Measurements from ENCODE around the gene ARHGAP9.
A peak's percentile ranks its signal among the peaks of the same experiment; 100 is the strongest.
"Not testable (repeated sequence)": the region's sequence is repeated elsewhere in the genome, so short reads cannot be mapped to it uniquely, and the experiment has no call there.

ARHGAP9 gene

DNA sequence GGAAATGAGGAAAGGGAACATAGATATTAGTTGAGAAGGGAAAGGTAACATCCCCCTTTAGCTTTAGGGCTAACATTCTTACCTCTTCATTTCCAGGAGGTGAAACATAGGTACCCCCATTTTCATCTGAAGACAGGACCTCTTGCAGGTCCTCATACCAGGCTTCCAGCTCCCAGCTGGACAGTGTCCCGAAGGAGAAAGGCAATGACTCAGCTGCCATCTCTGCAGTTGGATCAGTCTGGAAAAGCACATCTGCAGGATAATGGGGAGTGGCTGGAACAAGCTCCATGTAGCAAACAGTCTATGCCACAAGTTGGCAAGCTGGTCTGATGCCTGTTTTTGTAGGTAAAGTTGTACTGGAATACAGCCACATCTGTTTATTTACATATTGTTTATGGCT, 37.5 kb upstream of the ARHGAP9 start:
- DNase-seq = no peak

DNA sequence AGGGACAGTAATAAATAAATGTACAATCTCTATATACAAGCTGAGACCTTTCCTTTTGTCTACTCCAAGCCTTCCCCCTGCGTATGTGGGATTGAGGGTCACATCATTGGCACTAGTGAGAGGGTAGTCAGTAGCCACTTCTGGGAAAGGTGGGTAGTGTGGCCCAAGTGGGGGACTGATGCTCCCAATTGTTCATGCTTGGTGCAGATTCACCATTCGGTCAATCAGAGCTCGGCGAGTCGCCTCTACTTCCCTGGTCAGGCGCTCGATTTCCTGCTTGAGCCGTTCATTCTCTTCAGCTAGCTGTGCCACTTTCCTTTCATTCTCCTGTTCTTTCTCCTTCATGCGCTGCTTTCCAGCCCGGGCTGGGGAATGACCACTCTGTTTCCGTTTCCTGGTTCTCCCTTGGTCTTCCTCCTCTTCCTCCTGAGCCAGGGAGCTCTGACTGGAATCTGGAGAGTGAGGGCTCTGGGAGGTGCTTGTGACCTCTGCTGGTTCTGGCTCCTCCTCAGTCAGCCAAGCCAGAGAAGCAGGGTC, 37.0 kb upstream of the ARHGAP9 start:
- no peak for DNase-seq

DNA sequence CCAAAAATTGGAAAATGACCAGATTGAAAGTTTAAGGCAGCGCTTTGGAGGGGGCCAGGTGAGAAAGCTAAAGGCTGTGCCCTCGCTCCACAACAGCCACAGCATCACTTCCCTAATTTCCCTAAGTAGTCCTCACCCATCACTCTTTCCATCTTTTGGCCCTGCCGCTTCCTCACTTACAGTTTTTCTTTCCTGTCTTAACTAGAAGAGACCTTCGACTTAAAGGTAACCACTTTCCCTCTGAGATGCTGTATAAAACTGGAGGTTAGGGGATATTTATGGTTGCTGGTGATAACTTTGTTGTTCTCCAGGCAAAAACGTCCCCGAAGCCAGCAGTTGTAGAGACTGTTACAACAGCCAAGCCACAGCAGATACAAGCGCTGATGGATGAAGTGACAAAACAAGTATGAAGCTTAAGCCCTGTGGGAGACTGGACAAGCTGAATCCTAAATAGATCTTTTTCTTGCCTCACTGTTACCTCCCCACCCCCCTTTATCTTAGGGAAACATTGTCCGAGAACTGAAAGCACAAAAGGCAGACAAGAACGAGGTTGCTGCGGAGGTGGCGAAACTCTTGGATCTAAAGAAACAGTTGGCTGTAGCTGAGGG, 36.4 kb upstream of the ARHGAP9 start:
- DNase-seq = no peak

DNA sequence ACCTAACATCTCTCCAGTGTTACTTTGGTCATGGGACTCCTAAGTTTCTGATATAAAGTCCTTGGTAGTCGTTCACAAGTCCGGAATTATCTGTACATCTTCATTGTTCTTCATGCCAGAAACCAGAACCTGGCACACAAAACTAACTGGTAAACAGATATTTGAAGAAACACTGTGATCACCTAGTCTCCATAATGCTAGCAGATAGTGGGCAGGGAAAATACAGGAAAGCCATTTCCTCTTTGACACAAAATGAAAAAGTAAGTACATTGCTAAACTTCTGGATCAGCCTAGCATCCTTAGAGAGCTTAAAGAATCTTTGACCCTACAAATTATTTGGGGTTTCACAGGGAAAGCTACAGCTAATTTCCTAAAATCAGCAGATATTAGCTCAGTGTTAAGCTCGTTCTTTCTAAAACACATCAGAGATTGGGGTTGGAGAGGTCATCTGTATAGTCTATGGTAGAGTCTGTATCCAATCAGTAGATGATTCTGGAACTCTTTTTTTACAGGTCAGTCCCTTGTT, 35.8 kb upstream of the ARHGAP9 start:
- DNase-seq = no peak

DNA sequence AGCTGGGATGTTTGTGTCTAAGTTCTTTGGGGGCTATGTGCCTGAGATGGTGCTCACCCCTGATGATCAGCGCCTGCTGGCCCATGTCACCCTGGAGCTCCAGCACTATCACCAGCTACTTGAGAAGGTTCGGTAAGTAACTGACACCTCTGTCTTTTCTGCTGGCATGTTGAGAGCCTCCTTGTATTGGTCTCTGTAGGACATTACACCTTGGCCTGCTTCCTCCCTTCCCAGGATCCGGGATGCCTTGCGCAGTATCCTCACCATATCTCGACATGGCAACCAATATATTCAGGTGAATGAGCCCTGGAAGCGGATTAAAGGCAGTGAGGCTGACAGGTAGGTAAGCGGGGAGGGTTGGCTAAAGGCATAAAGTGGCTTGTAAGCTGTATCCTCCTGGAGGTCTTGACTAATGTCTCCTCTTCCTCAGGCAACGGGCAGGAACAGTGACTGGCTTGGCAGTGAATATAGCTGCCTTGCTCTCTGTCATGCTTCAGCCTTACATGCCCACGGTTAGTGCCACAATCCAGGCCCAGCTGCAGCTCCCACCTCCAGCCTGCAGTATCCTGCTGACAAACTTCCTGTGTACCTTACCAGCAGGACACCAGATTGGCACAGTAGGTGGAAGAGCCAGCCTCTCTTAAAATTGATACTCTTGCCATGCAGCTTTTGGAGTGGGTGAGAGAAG, 35.2 kb upstream of the ARHGAP9 start:
- no peak for DNase-seq

DNA sequence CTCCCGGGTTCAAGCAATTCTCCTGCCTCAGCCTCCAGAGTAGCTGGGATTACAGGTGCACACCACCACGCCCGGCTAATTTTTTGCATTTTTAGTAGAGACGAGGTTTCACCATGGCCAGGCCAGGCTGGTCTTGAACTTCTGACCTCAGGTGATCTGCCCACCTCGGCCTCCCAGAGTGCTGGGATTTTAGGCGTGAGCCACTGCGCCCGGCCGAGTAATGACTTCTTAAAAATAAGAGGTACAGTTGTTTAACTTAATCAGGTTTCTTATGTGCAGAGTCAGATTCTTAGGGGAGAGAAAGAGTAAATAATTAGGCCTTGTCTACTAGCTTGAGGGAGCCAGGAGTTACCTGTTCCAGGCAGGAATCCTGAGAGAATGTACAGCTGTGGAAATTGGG, 34.6 kb upstream of the ARHGAP9 start:
- DNase-seq = not testable (repeated sequence)

DNA sequence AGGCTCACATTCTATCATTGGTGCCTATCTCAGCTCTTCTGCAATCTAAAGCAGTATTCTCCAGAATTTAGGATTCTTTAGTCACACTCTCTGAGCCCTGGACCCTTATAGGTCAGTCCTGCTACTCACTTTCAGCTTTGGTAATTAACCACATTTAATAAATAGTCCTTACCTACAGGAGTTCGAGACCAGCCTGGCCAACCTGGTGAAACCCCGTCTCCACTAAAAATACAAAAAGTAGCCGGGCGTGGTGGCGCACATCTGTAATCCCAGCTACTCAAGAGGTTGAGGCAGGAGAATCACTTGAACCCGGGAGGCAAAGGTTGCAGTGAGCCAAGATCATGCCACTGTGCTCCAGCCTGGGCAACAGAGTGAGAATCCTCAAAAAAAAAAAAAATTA, 34.0 kb upstream of the ARHGAP9 start:
- not testable (repeated sequence) for DNase-seq

DNA sequence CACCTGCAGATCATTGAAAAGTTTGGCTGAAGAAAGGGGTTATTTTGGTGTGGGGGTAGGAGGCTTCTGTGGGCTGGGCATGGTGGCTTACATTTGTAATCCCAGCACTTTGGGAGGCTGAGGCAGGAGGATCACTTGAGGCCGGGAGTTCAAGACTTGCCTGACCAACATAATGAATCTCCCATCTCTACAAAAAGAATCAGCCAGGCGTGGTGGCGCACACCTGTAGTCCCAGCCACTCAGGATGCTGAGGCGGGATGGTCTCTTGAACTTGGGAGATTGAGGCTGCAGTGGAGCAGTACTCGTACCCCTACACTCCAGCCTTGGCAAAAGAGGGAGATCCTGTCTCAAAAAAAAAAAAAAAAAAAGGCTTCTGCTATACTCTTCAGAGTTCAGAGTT, 33.6 kb upstream of the ARHGAP9 start:
- DNase-seq = no peak

DNA sequence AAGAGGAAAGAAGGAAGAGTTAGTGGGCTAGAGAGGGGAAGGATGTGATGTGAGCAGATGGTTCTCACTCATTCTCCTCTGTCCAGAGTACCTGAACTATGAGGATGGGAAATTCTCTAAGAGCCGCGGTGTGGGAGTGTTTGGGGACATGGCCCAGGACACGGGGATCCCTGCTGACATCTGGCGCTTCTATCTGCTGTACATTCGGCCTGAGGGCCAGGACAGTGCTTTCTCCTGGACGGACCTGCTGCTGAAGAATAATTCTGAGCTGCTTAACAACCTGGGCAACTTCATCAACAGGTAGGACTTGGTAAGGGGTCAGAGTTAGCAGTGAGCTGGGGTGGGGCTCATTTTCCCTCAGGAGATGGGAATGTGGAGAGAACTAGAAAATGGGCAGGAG, 33.0 kb upstream of the ARHGAP9 start:
- no peak for DNase-seq

DNA sequence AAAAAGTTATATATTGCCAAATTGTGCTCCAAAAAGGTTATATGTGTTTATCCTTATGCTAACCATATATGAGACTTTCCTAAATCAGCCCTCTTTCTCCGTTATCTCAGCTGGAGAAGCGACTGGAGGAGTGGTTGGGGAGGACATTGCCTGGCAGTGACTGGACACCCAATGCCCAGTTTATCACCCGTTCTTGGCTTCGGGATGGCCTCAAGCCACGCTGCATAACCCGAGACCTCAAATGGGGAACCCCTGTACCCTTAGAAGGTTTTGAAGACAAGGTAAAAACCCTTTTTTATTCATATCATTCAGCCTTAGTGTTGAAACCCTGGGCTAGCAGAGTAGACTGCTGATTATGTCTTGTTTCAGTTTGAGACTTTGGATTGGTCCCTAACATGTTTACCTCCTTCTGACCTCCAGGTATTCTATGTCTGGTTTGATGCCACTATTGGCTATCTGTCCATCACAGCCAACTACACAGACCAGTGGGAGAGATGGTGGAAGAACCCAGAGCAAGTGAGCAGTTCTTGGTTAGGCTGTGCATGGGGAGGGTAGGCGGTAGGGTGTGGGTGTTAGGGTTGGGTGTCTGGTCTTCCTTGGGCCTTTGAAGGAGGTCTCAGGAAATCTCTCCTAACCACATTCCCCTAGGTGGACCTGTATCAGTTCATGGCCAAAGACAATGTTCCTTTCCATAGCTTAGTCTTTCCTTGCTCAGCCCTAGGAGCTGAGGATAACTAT, 32.1 kb upstream of the ARHGAP9 start:
- no peak for DNase-seq

DNA sequence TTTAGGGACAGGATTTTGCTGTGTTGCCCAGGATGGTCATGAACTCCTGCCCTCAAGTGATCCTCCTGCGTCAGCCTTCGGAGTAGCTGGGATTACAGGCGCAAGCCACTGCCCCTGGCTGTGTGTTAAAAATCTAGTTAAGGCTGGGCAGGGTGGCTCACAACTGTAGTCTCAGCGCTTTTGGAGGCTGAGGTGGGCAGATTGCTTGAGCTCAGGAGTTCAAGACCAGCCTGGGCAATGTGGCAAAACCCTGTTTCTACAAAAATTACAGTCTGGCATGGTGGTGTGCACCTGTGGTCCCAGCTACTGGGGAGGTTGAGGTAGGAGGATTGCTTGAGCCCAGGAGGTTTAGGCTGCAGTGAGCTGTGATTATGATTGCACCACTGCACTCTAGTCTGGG, 31.5 kb upstream of the ARHGAP9 start:
- DNase-seq = no peak

DNA sequence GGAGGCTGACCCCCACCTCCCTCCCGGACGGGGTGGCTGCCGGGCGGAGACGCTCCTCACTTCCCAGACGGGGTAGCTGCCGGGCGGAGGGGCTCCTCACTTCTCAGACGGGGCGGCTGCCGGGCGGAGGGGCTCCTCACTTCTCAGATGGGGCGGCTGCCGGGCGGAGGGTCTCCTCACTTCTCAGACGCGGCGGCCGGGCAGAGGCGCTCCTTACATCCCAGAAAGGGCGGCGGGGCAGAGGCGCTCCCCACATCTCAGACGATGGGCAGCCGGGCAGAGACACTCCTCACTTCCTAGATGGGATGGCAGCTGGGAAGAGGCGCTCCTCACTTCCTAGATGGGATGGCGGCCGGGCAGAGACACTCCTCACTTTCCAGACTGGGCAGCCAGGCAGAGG, 28.1 kb upstream of the ARHGAP9 start:
- not testable (repeated sequence) for DNase-seq

DNA sequence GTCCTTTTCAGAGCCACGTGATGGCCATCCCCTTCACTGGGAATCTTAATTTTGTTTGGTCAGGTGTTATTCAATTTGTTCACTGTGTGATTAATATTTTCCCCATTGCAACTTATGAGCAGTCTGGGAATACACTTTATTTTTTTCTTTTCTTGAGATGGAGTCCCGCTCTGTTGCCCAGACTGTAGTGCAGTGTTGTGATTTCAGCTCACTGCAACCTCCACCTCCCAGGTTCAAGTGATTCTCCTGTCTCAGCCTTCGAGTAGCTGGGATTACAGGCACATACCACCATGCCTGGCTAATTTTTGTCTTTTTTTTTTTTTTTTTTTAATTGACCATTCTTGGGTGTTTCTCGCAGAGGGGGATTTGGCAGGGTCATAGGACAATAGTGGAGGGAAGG, 26.9 kb upstream of the ARHGAP9 start:
- DNase-seq = not testable (repeated sequence)

DNA sequence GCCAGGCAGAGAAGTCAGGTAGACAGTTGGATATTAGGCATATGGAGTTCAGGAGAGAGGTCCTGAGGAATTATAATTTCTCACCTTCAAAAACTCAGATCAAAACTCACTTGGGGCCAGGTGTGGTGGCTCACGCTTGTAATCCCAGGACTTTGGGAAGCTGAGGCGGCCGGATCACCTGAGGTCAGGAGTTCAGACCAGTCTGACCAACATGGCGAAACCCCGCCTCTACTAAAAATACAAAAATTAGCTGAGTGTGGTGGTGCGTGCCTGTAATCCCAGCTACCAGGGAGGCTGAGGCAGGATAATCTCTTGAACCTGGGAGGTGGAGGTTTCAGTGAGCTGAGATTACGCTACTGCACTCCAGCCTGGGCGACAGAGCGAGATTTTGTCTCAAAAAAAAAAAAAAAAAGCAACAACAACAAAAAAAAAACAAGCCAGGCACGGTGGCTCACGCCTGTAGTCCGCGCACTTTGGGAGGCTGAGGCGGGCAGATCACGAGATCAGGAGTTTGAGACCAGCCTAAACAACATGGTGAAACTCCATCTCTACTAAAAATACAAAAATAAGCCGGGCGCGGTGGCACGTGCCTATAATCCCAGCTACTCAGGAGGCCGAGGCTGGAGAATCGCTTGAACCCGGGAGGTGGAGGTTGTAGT, 22.8 kb upstream of the ARHGAP9 start:
- not testable (repeated sequence) for DNase-seq

DNA sequence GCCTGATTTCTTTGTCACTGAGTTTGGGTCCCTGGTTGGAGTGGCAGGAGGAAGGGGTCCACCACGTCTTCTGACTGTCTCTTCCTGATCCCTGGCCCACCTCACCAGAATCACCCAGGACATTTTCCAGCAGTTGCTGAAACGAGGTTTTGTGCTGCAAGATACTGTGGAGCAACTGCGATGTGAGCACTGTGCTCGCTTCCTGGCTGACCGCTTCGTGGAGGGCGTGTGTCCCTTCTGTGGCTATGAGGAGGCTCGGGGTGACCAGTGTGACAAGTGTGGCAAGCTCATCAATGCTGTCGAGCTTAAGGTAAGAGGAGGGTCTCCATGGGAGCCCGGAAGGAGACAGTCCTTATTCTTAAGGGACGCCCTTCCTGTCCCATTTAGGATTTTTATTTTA, 20.5 kb upstream of the ARHGAP9 start:
- DNase-seq = no peak

DNA sequence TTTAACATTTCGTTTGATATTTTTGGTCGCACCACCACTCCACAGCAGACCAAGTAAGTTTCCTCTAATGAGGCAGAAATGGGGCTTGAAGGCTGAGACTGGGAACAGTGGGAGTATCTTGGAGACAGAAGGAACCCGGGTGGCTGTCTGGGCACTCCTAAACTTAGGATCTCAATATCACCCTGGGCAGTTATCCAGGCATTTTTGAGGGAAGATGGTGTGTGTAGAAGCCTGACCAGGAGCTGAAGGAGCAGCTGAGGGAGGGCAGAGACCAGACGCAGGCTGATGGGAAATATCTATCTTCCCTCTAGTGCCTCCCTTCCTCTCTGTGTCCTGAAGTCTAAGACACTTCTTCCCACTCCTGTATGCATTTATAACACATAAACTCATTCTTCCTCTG, 18.9 kb upstream of the ARHGAP9 start:
- no peak for DNase-seq

DNA sequence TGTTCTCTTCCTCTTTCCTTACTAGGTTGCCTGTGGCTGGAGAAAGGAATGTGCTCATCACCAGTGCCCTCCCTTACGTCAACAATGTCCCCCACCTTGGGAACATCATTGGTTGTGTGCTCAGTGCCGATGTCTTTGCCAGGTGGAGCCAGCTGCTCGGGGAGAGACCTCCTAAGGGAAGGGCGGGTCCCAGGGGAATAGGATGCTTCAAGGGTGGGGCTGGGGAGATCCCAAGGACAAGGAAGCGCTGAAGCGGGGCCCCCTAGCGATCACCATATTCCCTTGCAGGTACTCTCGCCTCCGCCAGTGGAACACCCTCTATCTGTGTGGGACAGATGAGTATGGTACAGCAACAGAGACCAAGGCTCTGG, 18.5 kb upstream of the ARHGAP9 start:
- no peak for DNase-seq

DNA sequence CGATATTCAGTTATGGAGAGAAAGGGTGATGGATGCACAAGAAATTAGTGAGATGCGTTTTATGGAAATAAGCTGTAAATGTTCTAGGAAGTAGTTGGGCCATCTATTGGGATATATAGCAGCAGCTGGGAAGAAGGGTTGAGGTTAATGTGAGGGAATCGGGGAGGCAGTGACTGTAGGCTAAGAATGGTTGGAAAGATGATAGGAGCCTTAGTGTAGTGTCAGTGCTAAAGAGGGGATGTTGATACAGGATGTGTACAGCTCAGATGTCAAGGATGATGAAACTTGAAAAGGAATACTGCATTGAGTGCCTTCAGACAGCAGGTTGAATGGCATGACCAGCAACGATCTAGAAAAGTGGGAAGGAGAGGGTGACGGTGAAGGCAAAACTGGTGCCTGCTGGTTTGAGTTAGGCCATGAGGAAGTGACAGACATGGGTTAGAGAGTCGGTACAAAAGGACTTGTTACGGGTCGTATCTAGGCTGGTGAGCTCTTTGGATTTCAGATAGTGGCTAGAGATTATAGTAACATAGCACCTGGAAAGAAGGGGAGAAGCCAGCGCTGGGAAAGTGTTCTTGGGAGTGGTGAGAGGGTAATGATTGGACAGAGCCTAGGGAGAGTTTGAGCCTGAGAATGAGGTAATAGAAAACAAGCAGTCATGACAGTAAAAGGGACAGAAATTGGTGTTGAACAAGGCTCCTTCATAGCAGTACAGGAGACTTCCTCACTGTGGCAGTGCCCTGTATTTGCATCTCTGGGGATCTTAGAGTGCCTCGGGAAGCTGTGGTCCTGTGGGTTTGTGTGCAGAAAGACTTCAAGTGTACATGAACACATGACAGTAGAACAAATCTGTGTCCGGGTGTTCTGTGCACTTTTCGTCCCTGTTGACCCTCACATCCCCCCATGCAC, 17.8 kb upstream of the ARHGAP9 start:
- no peak for DNase-seq

DNA sequence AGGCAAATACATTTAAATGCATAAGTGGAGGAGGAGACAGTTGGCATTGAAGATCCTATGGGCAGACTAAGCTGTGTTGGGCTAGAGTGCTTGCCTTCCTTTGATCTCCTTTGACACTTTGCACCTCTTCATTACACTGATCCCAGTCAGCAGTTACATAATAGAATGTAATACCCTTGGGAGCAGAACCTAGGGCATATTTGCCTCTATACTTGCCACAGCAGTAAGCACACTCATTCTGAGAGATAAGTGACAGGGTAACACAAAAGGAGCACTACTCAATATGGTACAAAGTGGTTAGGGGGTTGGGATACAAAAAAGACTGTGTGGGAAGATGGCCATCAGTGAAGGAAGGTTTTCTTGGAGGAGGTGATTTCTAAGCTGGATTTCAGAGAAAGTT, 17.2 kb upstream of the ARHGAP9 start:
- no peak for DNase-seq

DNA sequence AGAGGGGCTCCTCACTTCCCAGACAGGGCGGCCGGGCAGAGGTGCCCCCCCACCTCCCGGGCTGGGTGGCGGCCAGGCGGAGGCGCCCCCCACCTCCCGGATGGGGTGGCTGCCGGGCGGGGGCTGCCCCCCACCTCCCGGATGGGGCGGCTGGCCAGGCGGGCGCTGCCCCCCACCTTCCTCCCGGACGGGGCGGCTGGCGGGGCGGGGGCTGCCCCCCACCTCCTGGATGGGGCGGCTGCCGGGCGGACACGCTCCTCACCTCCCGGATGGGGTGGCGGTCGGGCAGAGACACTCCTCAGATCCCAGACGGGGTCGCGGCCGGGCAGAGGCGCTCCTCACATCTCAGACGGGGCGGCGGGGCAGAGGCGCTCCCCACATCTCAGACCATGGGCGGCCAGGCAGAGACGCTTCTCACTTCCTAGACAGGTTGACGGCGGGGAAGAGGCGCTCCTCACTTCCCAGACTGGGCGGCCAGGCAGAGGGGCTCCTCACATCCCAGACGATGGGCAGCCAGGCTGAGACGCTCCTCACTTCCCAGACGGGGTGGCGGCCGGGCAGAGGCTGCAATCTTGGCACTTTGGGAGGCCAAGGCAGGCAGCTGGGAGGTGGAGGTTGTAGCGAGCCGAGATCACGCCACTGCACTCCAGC, 15.5 kb upstream of the ARHGAP9 start:
- DNase-seq = not testable (repeated sequence)

DNA sequence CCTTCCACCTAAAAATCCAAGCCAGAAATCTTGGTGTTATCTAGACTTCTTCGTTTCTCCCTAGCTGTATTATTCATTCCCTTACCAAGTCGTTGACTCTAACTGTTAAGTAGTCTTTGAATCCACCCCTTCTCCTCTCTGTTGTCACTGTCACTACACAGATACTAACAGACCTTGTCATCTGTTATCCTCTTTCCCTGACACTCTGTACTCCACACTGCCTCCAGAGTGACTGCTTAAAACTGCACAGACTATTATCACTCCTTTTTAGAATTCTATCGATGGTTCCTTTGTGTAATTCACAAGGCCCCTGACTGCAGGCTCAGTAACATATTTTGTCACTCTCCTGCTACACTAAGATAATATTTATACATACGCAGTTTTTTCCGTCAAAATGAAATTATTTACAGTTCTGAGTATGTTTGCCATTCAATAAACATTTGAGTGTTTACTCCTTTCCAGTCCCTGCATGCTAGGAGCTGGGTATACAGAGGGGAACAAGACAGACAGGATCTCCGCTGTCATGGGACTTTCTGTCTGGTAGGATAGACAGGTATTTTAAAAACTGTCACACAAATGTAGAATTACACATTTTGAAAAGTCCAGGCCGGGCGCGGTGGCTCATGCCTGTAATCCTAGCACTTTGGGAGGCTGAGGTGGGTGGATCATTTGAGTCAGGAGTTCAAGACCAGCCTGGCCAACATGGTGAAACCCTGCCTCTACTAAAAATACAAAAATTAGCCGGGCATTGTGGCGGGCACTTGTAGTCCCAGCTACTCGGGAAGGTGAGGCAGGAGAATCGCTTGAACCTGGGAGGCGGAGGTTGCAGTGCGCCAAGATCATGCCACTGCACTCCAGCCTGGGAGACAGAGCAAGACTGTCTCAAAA, 12.0 kb upstream of the ARHGAP9 start:
- peak; percentile 23 for DNase-seq
